Skeletal muscle cell (primary cell): ENCODE results near the gene HIPK2.

Source experiments
- DNase-seq: peaks from one replicate; pipeline ENCODE4 v3.0.0-alpha.2; 2010; ENCODE audit warnings: low read depth
- H3K4me3 ChIP-seq: 2 replicates; pipeline ENCODE4 v1.5.1; 2011; ENCODE audit warnings: low read depth, mild to moderate bottlenecking, control low read depth, low read length, moderate library complexity

Gene HIPK2

DNA sequence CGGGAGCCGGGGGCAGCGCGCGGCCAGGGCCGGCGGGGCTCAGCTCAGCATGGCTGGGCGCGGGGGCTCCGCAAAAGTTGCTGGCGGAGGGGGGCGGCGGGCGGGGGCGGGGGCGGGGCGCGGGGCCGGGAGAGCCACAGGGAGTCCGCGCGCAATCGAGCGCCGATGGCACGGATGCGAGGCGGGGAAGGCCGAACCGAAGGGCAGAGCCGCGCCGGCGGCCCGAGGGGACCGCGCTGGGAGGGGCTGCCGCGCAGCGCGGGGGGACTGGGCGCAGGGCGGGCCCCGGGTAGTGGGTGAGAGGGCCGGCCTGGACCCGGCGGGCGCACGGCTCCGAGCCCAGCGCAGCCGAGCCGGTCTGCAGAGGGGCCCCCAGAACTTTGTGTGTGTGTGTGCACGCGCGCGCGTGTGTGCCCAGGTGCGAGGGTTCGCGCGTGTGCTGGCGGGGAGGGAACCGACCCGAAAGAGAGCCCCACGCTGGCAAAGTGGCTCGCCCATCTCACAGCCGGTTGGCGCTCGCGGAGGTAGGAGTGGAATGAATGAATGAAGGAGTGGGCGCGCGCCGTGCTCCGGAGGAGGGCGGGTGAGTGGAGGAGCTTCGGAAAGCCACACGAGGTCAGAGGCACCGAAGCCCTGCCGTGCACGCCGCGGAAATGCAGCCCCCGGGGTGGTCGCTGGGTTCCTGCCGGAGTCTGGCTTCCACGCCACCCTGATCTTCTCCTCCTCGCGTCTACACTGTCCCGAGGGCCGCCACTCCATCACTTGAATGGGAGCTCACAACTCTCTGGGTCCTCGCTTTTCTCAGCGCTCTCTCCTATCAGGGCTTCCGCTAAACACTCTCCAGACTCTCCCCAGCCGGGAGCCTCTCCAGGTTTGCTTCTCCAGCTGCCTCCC lies at the start of gene HIPK2:
HIPK2 (minus strand) TSS at position 51 of the 894 bp plus-strand sequence. CDS start 375 bp downstream, outside the sequence.
- DNase-seq, result peak; percentile 55
- peak within 1 kb of the TSS; percentile 75 for H3K4me3 ChIP-seq

DNA sequence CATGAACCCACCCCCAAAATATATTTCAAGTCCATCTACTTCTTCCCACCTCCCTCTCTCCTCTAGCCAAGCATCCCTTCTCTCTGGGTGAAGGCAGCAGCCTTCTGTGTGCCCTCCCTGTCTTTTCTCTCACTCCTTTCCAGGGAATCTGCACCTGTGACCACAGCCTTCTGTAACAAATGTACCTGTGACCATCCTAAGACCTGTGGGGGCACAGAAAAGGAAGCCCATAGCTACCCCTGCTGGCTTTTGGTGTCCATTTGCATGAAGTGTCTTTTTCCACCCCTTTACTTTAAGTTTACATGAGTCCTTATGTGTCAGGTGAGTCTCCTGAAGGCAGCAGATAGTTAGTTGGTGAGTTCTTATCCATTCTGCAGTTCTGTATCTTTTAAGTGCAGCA lies 49.2 kb upstream of the HIPK2 start:
- no peak for DNase-seq
- H3K4me3 ChIP-seq, result no peak overlapping the region

DNA sequence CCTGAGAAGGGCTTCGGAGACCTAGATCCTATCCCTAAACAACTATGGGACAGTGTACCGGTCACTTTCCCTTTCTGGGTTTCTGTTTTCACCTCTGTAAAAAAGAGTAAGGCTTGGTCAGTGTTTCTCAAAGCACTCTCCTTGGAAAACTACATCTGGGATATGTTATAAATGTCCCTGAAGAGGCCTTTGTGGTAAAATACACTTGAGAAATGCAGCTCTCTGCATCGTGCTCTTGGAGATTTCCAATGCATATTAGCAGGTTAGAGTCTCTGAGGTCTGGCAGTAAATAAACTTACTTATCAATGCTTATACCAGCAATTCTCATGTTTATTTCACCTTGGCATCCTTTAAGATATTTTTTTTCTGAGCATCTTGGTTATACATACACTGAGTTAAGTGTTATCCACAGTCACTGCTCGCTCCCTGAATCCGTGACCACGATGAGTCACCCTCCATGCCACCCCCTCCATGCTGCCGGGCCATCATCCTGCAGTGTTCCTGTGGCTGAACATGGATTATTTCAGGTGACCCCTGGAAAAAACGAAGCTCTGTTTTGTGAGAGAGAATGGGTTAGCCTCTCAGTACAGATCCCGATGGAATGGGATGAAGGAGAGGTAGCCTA lies 48.0 kb upstream of the HIPK2 start:
- no peak overlapping the region for H3K4me3 ChIP-seq
- no peak for DNase-seq

DNA sequence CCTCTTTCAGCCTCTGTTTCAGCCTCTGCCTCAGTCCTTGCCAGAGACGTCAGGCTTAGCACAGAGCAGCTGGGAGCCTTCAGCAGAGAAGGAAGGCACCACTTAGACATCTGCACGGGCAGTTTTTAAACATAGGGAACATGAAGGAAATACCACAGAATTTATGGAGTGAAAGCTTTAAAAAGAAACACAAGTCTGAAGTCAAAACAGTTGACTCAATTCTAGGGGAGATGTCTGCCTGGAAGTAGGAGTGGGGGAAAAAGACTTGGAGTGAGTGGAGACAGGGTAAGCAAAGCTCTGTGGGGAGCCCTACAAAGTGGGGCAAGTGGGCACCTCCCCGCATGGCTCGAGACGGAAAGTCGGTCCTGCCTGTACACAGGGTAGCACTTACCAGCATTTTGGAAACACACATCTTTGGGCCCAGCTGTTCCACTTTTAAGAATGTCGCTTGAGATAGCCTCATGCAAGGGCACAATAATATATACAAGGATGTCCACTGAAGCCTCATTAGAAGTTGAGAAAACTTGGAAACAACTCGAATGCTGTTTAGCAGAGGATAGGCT lies 46.2 kb upstream of the HIPK2 start:
- DNase-seq, result no peak
- no peak overlapping the region for H3K4me3 ChIP-seq

DNA sequence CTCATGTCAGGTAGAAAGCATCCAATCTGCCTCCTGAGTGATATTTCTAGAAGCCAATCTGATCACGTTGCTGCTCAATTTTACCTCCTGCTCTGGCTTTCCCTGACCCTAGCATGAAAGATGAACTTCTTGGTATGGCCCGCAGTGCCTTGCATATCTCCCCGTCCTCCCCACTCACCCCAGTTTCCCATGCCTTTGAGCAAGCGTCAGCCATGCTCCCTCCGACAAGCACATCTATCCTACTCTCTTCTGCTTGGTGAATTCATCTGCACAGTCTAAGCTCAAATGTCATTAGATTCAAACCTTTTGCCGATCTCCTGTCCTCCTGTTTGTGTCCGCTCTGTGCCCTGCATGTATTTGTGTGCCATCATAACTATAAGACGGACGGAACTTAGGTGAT lies 45.1 kb upstream of the HIPK2 start:
- H3K4me3 ChIP-seq, result no peak overlapping the region
- DNase-seq, result no peak

DNA sequence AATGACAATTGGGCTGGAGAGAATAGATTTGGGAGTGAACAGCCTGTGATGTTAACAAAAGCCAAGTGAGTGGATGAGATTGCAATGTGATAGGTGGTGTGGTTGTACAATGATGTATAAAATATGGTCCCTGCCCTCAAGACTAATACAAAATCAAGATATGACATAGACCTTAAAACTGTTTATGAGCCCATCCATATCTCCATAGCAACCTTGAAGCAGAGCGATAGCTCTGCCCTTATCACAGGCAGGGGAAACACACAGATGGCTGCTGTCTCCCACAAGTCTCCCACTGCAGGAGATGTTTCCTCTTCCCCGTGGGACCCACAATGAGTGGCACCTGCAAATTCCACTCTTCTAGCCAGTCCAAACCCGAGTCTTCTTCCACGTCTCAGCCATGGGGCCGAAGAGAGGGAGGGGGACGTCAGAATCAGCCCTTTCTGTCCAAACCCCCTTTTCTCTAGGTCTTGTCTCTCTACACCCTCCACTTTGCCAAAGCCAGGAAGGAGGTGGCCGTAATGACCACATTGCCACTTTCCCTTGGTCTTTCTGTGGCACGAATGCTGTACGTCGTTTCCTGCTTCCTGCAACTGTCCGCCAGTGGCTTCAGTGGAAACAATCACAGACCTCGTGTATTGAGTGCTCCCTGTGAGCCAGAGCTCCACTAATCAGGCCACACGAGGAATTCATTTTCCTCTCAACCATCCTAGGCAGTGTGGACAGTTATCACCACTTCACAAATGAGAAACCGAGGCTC lies 43.7 kb upstream of the HIPK2 start:
- no peak for DNase-seq
- no peak overlapping the region for H3K4me3 ChIP-seq

DNA sequence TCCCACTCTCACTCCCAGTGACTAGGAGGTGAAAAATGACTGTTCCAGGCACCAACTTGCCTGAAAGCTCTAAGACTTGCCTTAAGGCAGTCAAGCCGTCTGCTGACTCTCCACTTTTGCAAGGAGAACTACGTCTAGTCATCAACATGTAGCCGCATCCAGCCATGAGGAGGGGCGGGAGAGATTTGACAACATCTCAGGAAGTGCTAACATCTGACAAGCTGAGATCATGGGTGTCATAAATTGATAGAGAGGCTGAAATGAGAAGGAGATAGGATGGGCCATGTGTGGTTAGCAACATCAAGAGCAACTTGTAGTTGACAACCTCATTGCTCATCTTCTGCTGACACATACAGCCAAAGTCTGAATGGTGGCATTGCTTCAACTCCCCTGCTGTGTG lies 42.3 kb upstream of the HIPK2 start:
- DNase-seq, result no peak
- H3K4me3 ChIP-seq, result no peak overlapping the region

DNA sequence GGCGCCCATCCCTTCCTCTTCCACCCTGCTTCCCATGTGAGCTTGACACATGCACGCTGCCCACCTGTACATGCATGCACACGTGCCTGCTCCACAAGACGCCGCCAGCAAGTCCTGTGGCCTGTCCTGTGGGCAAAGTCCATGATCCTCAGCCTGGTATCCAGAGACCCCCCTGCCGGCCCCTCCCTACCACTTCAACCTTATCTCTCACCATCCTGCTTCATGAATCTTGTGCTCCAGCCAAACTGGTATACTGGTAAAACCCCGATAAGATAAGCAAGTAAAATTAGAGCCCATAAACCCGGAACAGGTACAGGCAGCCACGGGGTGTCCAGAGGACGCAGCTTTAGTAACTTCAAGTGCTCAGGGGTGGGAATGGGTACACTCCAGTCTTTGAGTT lies 39.5 kb upstream of the HIPK2 start:
- no peak overlapping the region for H3K4me3 ChIP-seq
- DNase-seq, result no peak

DNA sequence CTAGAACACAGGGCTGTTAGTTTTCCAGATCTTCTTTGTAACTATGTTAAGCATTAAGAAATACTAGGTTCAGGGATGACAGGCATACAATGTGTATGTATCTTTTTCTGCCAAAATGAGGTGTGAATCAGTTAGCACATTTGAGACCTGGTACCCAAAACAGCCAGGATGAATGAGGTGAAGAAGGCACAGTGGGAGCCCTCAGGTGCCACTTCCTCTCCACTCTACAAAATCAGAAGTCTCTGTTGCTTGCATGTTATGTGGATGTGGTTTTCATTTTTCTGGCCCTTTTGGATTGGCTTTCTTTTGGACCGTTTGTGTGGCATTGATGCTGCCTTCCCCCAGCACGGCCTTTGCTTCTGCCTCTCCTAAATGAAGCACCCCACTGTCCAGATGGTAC lies 35.9 kb upstream of the HIPK2 start:
- DNase-seq, result no peak
- no peak overlapping the region for H3K4me3 ChIP-seq

DNA sequence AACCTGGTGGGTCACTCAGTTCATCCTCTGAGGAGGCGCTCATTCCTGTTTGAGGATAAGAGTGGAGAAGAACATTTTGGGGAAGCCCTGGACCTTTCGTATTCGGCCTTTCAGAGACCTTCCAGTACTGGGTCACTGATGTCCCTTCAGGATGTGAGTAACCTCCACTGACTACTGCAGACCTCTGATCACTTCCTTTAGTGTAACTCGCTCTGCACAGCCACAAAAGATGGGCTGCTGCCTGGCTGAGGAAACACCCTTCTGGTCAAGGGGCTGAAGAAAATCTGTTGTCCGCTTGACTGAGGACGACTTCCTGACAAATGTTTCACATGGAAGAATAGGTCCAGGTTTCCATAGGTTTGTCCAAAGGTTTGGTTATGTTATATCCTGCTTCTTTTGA lies 35.4 kb upstream of the HIPK2 start:
- no peak overlapping the region for H3K4me3 ChIP-seq
- no peak for DNase-seq

DNA sequence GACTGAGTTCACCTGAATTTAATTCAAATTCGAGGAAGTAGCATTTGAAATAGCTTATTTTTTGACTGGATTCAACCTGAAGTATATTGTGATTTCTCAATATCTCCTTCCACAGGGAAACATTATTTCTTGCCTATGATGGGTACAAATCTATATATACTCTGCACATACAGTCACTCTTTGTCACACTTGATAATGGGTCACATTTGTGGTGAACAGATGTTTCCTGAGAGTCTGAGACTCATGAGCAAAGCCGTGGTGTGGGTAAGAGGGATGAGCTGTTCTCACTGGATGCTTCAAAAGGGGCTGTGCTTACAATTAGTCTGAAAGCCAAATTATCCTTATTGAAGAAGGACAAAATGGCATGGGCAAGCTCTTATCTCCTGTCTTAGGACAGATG lies 33.3 kb upstream of the HIPK2 start:
- no peak for DNase-seq
- H3K4me3 ChIP-seq, result no peak overlapping the region

DNA sequence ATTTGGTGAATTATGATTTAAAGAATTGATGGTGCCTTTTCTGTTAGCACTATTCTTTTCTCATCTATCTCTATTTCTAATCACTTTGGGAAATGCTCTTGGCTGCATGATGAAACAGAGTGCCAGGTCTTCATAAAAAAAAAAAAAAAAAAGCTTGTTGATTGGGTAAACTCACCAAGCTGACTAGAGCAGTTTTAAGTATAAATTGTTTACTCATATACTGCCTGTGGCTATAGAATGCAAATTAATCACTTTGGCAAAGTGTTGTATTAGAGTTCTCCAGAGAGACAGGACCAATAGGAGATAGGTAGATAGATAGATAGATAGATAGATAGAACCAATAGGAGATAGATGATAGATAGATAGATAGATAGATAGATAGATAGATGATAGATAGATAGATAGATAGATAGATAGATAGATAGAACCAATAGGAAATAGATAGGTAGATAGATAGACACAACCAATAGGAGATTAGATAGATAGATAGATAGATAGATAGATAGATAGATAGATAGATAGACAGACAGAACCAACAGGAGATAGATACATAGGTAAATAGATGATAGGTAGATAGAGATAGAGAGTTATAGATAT lies 31.1 kb upstream of the HIPK2 start:
- no peak overlapping the region for H3K4me3 ChIP-seq
- no peak for DNase-seq

DNA sequence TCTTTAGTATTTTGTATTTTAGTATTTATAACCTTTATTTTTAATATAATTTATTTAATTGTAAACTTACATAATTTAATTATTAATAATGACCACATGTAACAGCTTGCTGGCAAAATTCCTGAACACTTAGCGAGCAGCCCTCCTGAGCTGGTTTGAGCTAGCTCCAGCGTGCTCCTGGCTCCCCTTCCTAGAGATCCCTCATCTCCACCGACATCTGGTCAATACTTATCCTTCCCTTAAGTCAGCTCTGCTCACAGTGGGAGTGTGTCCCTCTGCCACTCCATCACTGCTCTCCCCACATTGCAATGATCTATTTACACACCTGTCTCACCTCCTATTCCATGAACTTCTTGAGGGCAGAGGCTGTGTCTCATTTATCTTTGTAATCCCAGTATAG lies 30.6 kb upstream of the HIPK2 start:
- no peak for DNase-seq

DNA sequence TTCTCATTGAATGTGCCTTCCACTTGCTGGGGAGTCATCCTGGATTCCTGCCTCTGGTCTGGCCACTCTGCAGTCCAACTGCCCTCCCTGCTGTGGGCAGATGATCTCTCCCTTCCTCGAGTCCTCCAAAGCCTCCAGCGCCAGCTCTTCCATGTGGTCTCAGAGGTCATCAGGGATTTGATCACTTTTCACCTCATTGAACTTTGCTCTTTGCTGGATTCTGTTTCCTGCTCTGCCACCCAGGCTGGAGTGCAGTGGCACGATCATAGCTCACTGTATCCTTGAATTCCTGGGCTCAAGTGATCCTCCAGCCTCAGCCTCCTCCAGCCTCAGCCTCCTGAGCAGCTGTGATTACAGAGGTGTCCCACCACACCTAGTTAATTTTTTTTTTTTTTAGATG lies 29.2 kb upstream of the HIPK2 start:
- H3K4me3 ChIP-seq, result no peak overlapping the region
- DNase-seq, result no peak

More for the DNA sequence above, 30.6 kb upstream of the HIPK2 start:
- no peak overlapping the region for H3K4me3 ChIP-seq

DNA sequence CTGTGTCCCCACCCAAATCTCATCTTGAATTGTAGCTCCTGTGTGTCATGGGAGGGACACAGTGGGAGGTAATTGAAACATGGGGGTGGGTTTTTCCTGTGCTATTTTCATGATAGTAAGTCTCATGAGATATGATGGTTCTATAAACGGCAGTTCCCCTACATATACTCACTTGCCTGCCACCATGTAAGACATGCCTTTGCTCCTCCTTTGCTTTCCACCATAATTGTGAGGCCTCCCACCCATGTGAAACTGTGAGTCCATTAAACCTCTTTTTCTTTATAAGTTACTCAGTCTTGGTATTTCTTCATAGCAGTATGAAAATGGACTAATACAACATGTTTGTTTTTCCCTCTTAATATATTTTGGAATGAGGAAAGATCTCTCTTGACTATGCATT lies 26.8 kb upstream of the HIPK2 start:
- no peak overlapping the region for H3K4me3 ChIP-seq
- no peak for DNase-seq

DNA sequence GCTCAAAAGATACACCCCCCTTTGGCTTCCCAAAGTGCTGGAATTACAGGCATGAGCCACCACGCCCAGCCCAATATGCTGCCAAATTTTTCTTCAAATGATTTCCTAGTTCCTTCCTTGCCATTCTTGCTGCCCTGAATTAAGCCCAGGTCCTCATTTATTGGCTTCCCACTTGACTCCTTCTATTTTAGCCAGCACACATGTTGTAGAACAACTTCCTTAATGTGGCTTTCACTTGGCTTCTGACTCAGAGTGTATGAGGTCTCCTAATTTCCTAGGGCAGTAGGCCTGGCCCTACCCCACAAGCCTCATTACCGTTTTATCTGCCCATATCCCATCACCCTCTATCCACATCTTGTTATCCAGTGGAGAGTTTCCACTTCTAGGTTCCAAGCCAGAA lies 21.8 kb upstream of the HIPK2 start:
- DNase-seq, result no peak
- H3K4me3 ChIP-seq, result no peak overlapping the region

DNA sequence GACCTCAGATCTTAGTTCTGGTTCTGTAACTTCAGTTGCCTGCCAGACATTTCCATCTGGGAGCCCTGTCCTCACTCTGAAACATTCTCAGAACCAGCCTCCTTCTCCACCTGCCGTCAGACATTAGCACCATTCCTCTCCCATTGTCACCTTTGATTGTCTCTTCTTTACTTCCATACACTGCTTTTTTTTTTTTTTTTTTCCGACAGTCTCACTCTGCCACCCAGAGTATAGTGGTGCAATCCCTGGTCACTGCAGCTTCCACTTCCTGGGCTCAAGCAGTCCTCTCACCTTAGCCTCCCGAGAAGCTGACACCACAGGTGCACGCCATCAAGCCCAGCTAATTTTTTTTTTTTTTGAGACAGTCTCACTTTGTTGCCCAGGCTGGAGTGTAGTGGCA lies 21.1 kb upstream of the HIPK2 start:
- no peak for DNase-seq
- H3K4me3 ChIP-seq, result no peak overlapping the region

DNA sequence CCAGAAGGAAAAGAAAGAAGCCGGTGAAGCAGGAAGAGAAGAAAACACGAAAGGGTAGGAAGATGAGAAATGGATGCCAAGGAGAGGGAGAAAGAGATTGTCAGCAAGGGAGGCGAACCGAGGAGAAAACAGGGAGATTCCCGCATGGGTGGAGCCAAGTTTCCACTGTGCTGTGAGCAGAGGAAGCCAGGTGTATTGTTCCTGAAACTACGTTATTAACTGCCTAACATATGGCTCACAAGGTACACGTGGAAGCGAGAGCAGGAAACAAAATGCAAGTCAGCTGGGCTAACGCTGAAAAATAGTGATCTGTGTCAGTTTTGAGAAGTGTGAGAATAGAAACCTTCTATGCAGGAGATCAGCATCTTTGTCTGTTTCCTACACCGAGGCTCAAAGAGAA lies 20.4 kb upstream of the HIPK2 start:
- H3K4me3 ChIP-seq, result no peak overlapping the region
- DNase-seq, result no peak

DNA sequence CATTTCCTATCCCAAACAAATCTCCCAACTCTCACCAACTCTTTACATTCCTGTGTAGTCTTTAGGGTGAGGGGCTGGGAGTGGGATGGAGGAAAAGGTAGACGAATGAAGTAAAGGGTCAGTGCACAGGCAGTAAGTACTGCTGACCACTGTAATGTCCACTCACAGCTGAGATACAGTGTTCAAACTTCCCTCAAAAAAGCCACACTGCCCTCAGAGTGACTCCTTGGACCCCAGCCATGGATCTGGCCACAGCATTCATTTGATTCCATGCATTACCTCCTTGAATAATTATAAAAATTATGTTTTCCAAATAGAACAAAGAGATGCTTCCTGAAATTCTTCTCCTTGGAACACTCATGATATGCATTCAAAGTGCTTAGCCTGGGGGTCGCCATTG lies 19.8 kb upstream of the HIPK2 start:
- DNase-seq, result no peak
- no peak overlapping the region for H3K4me3 ChIP-seq

DNA sequence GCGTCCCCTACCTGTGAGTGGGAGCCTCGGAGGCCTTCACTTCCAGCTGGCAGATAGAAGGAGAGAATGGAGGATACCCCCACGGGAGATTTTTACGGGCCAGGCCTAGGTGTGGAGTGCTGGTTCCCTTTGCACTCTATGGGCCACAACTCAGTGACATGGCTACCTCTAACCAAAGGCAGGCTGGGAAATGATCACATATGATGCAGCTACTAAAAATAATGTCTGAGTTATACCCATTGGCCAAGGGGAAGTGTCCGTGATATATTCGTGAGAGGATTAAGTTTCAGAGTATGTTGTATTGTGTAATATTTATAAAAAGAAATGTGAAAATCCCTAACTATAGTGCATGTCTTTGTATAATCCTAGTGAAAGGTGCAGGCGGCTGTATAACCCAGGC lies 13.5 kb upstream of the HIPK2 start:
- H3K4me3 ChIP-seq, result no peak overlapping the region
- DNase-seq, result no peak
